Fibroblast of lung (primary cell): ENCODE results near the gene NNT. TPM values are rescaled to one million over a fixed set of nuclear protein-coding genes. Genes with fewer than 3 reads are reported as not detected.
A peak's percentile ranks its signal among the peaks of the same experiment; 100 is the strongest.
"Not testable (repeated sequence)": the region's sequence is repeated elsewhere in the genome, so short reads cannot be mapped to it uniquely, and the experiment has no call there.

Experiments
- DNase-seq, 2 donors: peaks; one replicate each; pipeline versions ENCODE4 v3.0.0 to v3.0.0-alpha.2; 2010; ENCODE audit warnings: low read depth in 2 of 2
- H2AFZ ChIP-seq: 2 replicates; pipeline ENCODE4 v1.5.1; 2012; ENCODE audit warnings: low read length, control low read depth, inconsistent platforms
- H3K27ac ChIP-seq: 2 replicates; pipeline ENCODE4 v1.5.1; 2011; ENCODE audit warnings: low read length, control low read depth; ENCODE audit not compliant: insufficient read depth
- H3K27me3 ChIP-seq: 2 replicates; pipeline ENCODE4 v1.5.1; 2011; ENCODE audit warnings: mild to moderate bottlenecking, low read length; ENCODE audit not compliant: control insufficient read depth, insufficient read depth
- H3K36me3 ChIP-seq: 2 replicates; pipeline ENCODE4 v1.5.1; 2011; ENCODE audit warnings: low read length; ENCODE audit not compliant: control insufficient read depth, insufficient read depth
- H3K4me1 ChIP-seq: 2 replicates; pipeline ENCODE4 v1.5.1; 2011; ENCODE audit warnings: low read length; ENCODE audit not compliant: control insufficient read depth, insufficient read depth; ENCODE audit errors: extremely low read depth
- H3K4me2 ChIP-seq: 2 replicates; pipeline ENCODE4 v1.5.1; 2011; ENCODE audit warnings: low read length, control low read depth; ENCODE audit not compliant: insufficient read depth; ENCODE audit errors: extremely low read depth
- H3K4me3 ChIP-seq, 4 experiments: fragments of 200-600 bp in 1 of 4; sonication (generic) in 1 of 4; replicated peaks in 1 of 4; 2 replicates each; pipeline ENCODE4 v1.5.1; 2011 to 2016; ENCODE audit warnings: low read length in 4 of 4, low read depth in 3 of 4, mild to moderate bottlenecking in 3 of 4, control low read depth in 2 of 4, inconsistent platforms in 1 of 4, mixed read lengths in 1 of 4; ENCODE audit not compliant: insufficient read depth in 1 of 4; ENCODE audit errors: control extremely low read depth in 1 of 4
- H3K79me2 ChIP-seq: 2 replicates; pipeline ENCODE4 v1.5.1; 2012; ENCODE audit warnings: mild to moderate bottlenecking, low read length, inconsistent platforms; ENCODE audit not compliant: control insufficient read depth, insufficient read depth
- H3K9ac ChIP-seq: 2 replicates; pipeline ENCODE4 v1.5.1; 2011; ENCODE audit warnings: mild to moderate bottlenecking, low read length, control low read depth; ENCODE audit not compliant: insufficient read depth
- H3K9me3 ChIP-seq: 2 replicates; pipeline ENCODE4 v1.5.1; 2012; ENCODE audit warnings: low read depth, low read length; ENCODE audit not compliant: control insufficient read depth, insufficient read depth
- H4K20me1 ChIP-seq: 2 replicates; pipeline ENCODE4 v1.5.1; 2011; ENCODE audit warnings: low read length; ENCODE audit not compliant: control insufficient read depth, insufficient read depth; ENCODE audit errors: extremely low read depth
- EZH2 ChIP-seq: IDR thresholded peaks from 2 replicates; pipeline ENCODE4 v1.5.1; 2012; ENCODE audit warnings: low read length, control low read depth, mild to moderate bottlenecking; ENCODE audit errors: missing control alignments
- polyA plus RNA-seq, 2 donors: library from polyadenylated mRNA; depleted of rRNA in 1 of 2; stranded (reverse) in 1 of 2; unstranded in 1 of 2; fragments of >200 nt; gene quantifications; 2 replicates each; pipeline ENCODE4 v1.2.1, GENCODE V29; 2011 to 2012; ENCODE audit warnings: missing spikeins in 1 of 2
- total RNA-seq: library from RNA; depleted of rRNA; stranded (reverse); fragments of >200 nt; gene quantifications from 2 replicates; pipeline ENCODE4 v1.2.1, GENCODE V29; 2014
- TF ChIP-seq, protein P1 (sequence below), 2 donors: IDR thresholded peaks in 1 of 2; conservative IDR thresholded peaks in 1 of 2; 1 replicate in 1 of 2; 2 replicates in 1 of 2; pipeline ENCODE4 v1.5.1; 2011 to 2012; ENCODE audit warnings: low read length in 2 of 2, control low read depth in 1 of 2, inconsistent platforms in 1 of 2, low read depth in 1 of 2, mild to moderate bottlenecking in 1 of 2

Gene NNT
- total and polyA plus RNA-seq, 2 donors (not counting 1 experiment from before 2014, with no cell fraction given) = 65.7 to 115 TPM

DNA sequence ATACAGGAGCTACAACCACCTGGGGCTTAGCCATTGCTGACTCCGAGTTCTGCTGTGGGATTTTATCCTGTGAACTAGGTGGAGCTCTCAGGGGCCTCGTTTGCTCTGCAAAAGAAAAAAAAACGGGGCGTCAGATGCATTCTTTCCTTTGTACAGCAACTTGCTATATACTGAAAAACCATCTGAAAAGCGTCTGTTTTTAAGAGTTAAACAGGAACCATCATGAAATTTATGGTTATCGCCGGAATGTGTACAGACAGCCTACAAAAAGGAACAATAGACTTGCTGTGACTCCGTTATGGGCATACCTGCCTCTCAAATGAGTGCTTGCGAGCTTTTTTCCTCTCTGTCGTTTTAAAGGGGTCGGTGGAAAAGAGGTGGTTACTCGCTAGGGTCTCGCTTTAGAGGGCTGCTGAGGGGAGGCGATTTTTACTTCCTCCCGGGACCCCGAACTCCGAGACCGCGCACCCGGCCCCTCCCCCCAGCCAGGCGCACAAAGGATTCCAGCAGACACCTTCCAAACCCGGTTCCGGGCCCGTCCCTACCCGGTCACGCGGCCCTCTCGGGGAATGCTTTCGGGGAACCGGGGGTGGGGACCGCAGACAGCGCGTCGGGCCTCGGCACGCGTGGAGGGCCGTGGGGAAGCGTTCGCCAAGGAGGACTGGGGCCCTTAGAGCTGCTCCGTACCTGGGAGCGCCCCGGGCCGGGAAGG is 46.9 kb upstream of the NNT start:
- Histone ChIP-seq H3K4me3 (peak overlapping the region; percentile 76 to 89 (median 83)), H3K79me2 (peaks cover 51% of the 10 kb centered on the region), H2AFZ (peak overlapping the region; percentile 48), H3K4me1 (peaks cover 5% of the 10 kb centered on the region), H3K27ac (peak overlapping the region; percentile 78), H3K27me3 (no peaks in the 10 kb centered on the region), H3K4me2 (peak overlapping the region; percentile 84), H4K20me1 (no peaks in the 10 kb centered on the region), H3K36me3 (peaks cover 2% of the 10 kb centered on the region), H3K9ac (peak overlapping the region; percentile 83), H3K9me3 (no peaks in the 10 kb centered on the region)
- TF ChIP-seq EZH2 = no peak
- TF ChIP-seq, protein P1, sequence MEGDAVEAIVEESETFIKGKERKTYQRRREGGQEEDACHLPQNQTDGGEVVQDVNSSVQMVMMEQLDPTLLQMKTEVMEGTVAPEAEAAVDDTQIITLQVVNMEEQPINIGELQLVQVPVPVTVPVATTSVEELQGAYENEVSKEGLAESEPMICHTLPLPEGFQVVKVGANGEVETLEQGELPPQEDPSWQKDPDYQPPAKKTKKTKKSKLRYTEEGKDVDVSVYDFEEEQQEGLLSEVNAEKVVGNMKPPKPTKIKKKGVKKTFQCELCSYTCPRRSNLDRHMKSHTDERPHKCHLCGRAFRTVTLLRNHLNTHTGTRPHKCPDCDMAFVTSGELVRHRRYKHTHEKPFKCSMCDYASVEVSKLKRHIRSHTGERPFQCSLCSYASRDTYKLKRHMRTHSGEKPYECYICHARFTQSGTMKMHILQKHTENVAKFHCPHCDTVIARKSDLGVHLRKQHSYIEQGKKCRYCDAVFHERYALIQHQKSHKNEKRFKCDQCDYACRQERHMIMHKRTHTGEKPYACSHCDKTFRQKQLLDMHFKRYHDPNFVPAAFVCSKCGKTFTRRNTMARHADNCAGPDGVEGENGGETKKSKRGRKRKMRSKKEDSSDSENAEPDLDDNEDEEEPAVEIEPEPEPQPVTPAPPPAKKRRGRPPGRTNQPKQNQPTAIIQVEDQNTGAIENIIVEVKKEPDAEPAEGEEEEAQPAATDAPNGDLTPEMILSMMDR (conservative IDR thresholded peaks at IDR 0.05 in 1 of 2, IDR thresholded peaks at IDR 0.05 in 1 of 2; ENCODE audit: low read depth in 1 of 2, low read length in 2 of 2) = no peak
- DNase-seq = peak; percentile 40 to 51

DNA sequence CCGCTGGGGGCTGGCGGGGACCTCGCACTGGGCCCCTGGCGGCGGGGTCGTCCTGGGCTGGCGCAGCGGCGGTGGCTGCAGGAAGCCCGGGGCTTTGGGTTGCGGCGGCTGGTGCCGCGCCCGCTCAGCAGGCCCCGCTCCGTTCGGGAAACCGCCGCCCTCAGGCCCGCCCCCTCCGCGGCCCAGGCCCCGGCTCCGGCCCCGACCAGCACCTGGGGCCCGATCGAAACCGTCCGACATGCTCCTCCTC is 46.4 kb upstream of the NNT start:
- H3K9me3 ChIP-seq, H4K20me1 ChIP-seq, H2AFZ ChIP-seq, H3K4me1 ChIP-seq, H3K36me3 ChIP-seq, H3K4me2 ChIP-seq, H3K27me3 ChIP-seq, DNase-seq: not testable (repeated sequence)
- Histone ChIP-seq H3K27ac (peak overlapping the region; percentile 78), H3K79me2 (peaks cover 47% of the 10 kb centered on the region), H3K4me3 (peak overlapping the region; percentile 76 to 89 (median 83)), H3K9ac (peak overlapping the region; percentile 83)

DNA sequence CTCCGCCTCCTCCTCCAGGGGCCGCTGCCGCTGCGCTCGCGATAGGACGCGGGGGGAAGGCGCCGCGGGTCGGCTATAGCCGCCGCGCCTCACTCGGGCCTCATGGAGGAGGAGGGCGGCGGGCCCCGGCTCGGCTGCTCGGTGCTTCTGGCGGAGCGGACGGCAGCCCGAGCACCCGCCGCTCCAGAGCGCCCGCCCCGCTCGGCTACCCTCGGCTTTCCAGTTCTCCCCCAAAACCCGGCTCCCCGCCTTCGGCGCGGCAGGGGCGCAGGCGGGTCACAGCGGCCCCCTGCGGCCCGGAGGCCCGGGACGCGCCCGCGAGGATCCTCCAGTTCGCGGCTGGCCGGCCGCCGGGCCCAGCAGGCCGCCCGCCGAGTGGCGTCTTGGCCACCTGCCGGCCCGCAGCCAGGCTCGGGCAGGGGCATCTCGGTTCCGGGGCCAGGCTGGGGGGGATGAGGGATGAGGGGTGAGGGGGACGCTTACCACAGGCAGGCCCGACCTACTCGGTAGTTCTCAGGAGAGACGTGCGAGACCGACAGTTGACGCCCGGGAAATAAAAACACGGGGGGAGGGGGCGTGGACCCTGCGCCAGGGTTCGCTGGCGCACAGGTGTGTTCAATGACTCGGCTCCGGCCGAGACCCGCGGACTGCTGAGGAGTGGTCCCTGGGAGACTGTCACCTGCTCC is 46.0 kb upstream of the NNT start, which contains the start of gene PAIP1:
PAIP1 (minus strand) TSS at position 221 of the 686 bp plus-strand sequence. CDS start 231 bp downstream, outside the sequence.
- Histone ChIP-seq H3K9ac (peak within 1 kb of the TSS; percentile 83), H3K36me3 (peaks cover 2% of the 10 kb centered on the region), H3K27ac (peak within 1 kb of the TSS; percentile 78), H4K20me1 (no peaks in the 10 kb centered on the region), H3K9me3 (no peaks in the 10 kb centered on the region), H3K4me1 (peaks cover 5% of the 10 kb centered on the region), H3K4me2 (peak within 1 kb of the TSS; percentile 84), H3K27me3 (no peaks in the 10 kb centered on the region), H3K79me2 (peaks cover 43% of the 10 kb centered on the region), H3K4me3 (peak within 1 kb of the TSS; percentile 76 to 89 (median 83)), H2AFZ (peak within 1 kb of the TSS; percentile 79)
- TF ChIP-seq, protein P1 (conservative IDR thresholded peaks at IDR 0.05 in 1 of 2, IDR thresholded peaks at IDR 0.05 in 1 of 2; ENCODE audit: low read depth in 1 of 2, low read length in 2 of 2) = peak; percentile 8 to 47
- TF ChIP-seq EZH2 = no peak
- DNase-seq = peak; percentile 88 to 89
